Occipital lobe (tissue), 2 donors: Measurements from ENCODE around the gene FGD2. TPM values are rescaled to one million over a fixed set of nuclear protein-coding genes. Genes with fewer than 3 reads are reported as not detected.
A peak's percentile ranks its signal among the peaks of the same experiment; 100 is the strongest.
"Not testable (repeated sequence)": the region's sequence is repeated elsewhere in the genome, so short reads cannot be mapped to it uniquely, and the experiment has no call there.

ENCODE experiments used
- DNase-seq: peaks from one replicate; lab custom pipeline; 2025; lab: John Stamatoyannopoulos, UW
- total RNA-seq: library from RNA; depleted of rRNA; stranded (reverse); fragments of >200 nt; gene quantifications from one replicate; pipeline ENCODE4 v1.2.3, GENCODE V29; 2014

FGD2 gene
- total RNA-seq, 1 donor from 2014 or later: 2.0 TPM

- DNase-seq: no peak
Observed at GRCh38 chr6:36989264-36989663, 16.2 kb upstream of the FGD2 start.

- not testable (repeated sequence) for DNase-seq
Observed at GRCh38 chr6:36990401-36990800, 15.1 kb upstream of the FGD2 start.

GRCh38 chr6:36997811-36998722, 7.4 kb upstream of the FGD2 start:
- peak; percentile 41 for DNase-seq

- DNase-seq: no peak
Observed at GRCh38 chr6:36998723-36999038, 6.8 kb upstream of the FGD2 start.

GRCh38 chr6:36999061-36999750, 6.2 kb upstream of the FGD2 start:
- DNase-seq: no peak

- no peak for DNase-seq
Observed at GRCh38 chr6:36999751-37000125, 5.7 kb upstream of the FGD2 start.

GRCh38 chr6:37004044-37004980, 1.1 kb upstream of the FGD2 start:
- DNase-seq: no peak

- no peak for DNase-seq
Observed at GRCh38 chr6:37005827-37006567, 542 bp downstream of the FGD2 start.

- no peak for DNase-seq
Observed at GRCh38 chr6:37006793-37007339, 1.4 kb downstream of the FGD2 start.

GRCh38 chr6:37007340-37008043, 2.0 kb downstream of the FGD2 start:
- no peak for DNase-seq

GRCh38 chr6:37008484-37009465, 3.3 kb downstream of the FGD2 start:
- DNase-seq: no peak

- DNase-seq: no peak
Observed at GRCh38 chr6:37010402-37010892, 5.0 kb downstream of the FGD2 start.

GRCh38 chr6:37011656-37012378, 6.4 kb downstream of the FGD2 start:
- DNase-seq: no peak

GRCh38 chr6:37013516-37014491, 8.3 kb downstream of the FGD2 start:
- no peak for DNase-seq

- no peak for DNase-seq
Observed at GRCh38 chr6:37014667-37015066, 9.2 kb downstream of the FGD2 start.

- DNase-seq: no peak
Observed at GRCh38 chr6:37015532-37015931, 10.1 kb downstream of the FGD2 start.

- no peak for DNase-seq
Observed at GRCh38 chr6:37016995-37017394, 11.5 kb downstream of the FGD2 start.
